ENCODE data around the gene PDE4B.

PDE4B gene

GRCh38 chr1:66278260-66279021, 485.7 kb downstream of the PDE4B start:
- FAIRE-seq, result peak; percentile 83
- TF ChIP-seq TAF1 (IDR thresholded peaks at IDR 0.05; ENCODE audit: low read depth, low read length), result no peak
- no peak for DNase-seq (ENCODE audit: insufficient read length, low spot score)

GRCh38 chr1:66281808-66282207, 489.1 kb downstream of the PDE4B start:
- DNase-seq (ENCODE audit: insufficient read length, low spot score) (no peak), FAIRE-seq (no peak)
- no peak for TF ChIP-seq POU2F2 (IDR thresholded peaks at IDR 0.05; ENCODE audit: low read depth, low read length)
- TF ChIP-seq POLR2AphosphoS5 (IDR thresholded peaks at IDR 0.05; ENCODE audit: low read depth, low read length), result no peak
- no peak for TF ChIP-seq SPI1 (IDR thresholded peaks at IDR 0.05; ENCODE audit: low read depth, low read length)
- TF ChIP-seq PAX5 (IDR thresholded peaks at IDR 0.05; ENCODE audit: insufficient read depth, low read length, severe bottlenecking), result no peak
- no peak; the same call in 1 of the 2 replicates for TF ChIP-seq TAF1 (IDR thresholded peaks at IDR 0.05; ENCODE audit: low read depth, low read length)
- no peak; the same call in 1 of the 2 replicates for TF ChIP-seq POLR2A (IDR thresholded peaks at IDR 0.05; ENCODE audit: low read depth, low read length)

- FAIRE-seq (peak; percentile 91), DNase-seq (ENCODE audit: insufficient read length, low spot score) (no peak)
Observed at GRCh38 chr1:66282343-66282852, 489.7 kb downstream of the PDE4B start.

DNA sequence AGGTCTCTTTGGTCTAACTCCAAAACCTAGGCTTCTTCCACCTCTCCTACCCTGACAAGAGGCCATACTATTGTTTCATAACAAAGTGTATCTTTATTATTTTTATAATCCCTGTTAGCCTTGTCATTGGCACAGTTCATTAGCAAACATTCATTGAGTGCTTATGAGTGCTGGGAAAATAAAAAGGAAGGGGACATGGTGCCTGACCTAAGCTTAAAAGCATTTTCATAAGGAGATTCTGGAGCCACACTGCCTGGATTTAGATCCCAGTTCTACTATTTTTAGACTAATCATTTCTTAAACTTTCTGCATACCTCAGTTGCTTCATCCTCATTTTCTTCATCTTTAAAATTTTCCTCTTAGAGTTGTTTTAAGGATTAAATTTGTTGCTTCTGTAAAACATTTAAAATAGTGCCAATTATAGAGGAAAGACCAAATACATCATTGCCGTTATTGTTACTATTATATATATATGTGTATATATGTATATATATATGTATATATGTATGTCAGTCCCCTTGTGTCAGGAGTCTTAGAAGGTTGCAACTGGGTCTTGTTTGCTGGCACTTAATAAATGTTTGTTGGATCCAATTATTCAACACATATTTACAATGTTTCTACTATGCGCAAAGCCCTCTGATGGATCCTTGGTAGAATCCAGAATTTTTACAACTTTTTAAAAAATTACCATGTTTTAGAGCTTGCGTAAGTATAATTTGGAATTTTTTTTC, 490.4 kb downstream of the PDE4B start:
- DNase-seq (ENCODE audit: insufficient read length, low spot score), result no peak
- TF ChIP-seq POLR2A (IDR thresholded peaks at IDR 0.05; ENCODE audit: low read depth, low read length), result no peak
- TF ChIP-seq POLR2AphosphoS5 (IDR thresholded peaks at IDR 0.05; ENCODE audit: low read depth, low read length), result no peak
- FAIRE-seq, result no peak

More at GRCh38 chr1:66282343-66282852, 489.7 kb downstream of the PDE4B start:
- TF ChIP-seq TAF1 (IDR thresholded peaks at IDR 0.05; ENCODE audit: low read depth, low read length) (no peak), SPI1 (IDR thresholded peaks at IDR 0.05; ENCODE audit: low read depth, low read length) (peak; percentile 25; the same call in 1 of the 2 replicates), POLR2A (IDR thresholded peaks at IDR 0.05; ENCODE audit: low read depth, low read length) (peak; percentile 37; the same call in 1 of the 2 replicates), POU2F2 (IDR thresholded peaks at IDR 0.05; ENCODE audit: low read depth, low read length) (peak; percentile 95), POLR2AphosphoS5 (IDR thresholded peaks at IDR 0.05; ENCODE audit: low read depth, low read length) (peak; percentile 4; the same call in 1 of the 2 replicates), PAX5 (IDR thresholded peaks at IDR 0.05; ENCODE audit: insufficient read depth, low read length, severe bottlenecking) (peak; percentile 79)

DNA sequence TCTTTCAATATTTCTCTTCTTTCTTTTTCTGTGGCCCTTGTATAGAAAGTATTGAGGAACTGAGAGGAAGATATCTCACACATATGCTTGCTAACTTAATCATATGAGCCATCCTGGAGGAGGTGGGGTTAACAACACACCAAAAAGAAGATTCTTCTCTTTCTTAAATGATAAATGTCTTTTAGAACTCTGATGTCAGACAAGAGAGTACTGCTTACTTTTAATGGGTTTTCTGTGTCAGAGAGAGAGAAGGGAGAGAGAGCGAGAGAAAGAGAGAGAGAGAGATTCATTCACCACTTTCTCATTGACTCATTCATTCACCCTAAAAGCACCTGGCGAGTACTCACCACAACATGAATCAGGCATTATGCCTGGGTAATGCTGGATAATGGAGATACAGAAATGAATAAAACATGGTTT, 490.9 kb downstream of the PDE4B start:
- DNase-seq (ENCODE audit: insufficient read length, low spot score), result no peak
- FAIRE-seq, result peak; percentile 93
- no peak for TF ChIP-seq POLR2AphosphoS5 (IDR thresholded peaks at IDR 0.05; ENCODE audit: low read depth, low read length)
- TF ChIP-seq POU2F2 (IDR thresholded peaks at IDR 0.05; ENCODE audit: low read depth, low read length), result peak; percentile 70
- peak; percentile 89 for TF ChIP-seq SPI1 (IDR thresholded peaks at IDR 0.05; ENCODE audit: low read depth, low read length)
- no peak for TF ChIP-seq TAF1 (IDR thresholded peaks at IDR 0.05; ENCODE audit: low read depth, low read length)

GRCh38 chr1:66284746-66285145, 492.1 kb downstream of the PDE4B start:
- DNase-seq (ENCODE audit: insufficient read length, low spot score) (no peak), FAIRE-seq (peak; percentile 71)
- TF ChIP-seq PAX5 (IDR thresholded peaks at IDR 0.05; ENCODE audit: insufficient read depth, low read length, severe bottlenecking), result no peak
- no peak for TF ChIP-seq TAF1 (IDR thresholded peaks at IDR 0.05; ENCODE audit: low read depth, low read length)
- no peak for TF ChIP-seq POLR2AphosphoS5 (IDR thresholded peaks at IDR 0.05; ENCODE audit: low read depth, low read length)
- TF ChIP-seq SPI1 (IDR thresholded peaks at IDR 0.05; ENCODE audit: low read depth, low read length), result no peak
- no peak for TF ChIP-seq POU2F2 (IDR thresholded peaks at IDR 0.05; ENCODE audit: low read depth, low read length)
- no peak for TF ChIP-seq POLR2A (IDR thresholded peaks at IDR 0.05; ENCODE audit: low read depth, low read length)

DNA sequence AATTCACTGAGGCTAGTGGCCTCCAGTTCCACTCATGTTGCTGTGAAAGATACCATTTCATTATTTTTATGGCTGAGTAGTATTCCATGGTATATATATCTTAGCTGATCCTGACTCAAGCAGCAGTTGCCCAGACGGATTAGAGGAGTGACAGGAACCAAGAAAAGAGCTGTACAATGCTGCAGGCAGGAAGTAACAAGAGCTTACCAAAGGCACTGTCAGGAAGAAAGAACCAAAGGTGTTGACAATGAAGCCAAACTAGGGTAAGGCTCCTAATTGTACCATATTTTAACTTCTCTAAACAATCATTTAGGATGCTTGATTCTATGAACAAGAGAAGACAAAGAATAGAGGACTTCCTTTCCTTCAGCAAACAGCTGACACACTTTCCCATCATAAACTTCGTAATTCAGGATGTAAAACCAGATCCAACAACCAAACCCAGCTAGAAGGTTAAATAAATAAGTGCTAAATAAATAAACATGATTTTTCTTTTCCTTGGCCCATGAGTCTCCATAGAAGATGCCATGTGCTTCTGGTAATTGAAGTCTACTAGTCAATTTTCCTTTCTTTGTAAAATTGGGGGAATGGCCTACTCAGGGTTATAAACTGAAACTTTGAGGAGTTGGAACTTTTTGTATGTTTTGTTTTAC, 493.0 kb downstream of the PDE4B start:
- FAIRE-seq (no peak), DNase-seq (ENCODE audit: insufficient read length, low spot score) (no peak)
- TF ChIP-seq POLR2AphosphoS5 (IDR thresholded peaks at IDR 0.05; ENCODE audit: low read depth, low read length) (no peak), POLR2A (IDR thresholded peaks at IDR 0.05; ENCODE audit: low read depth, low read length) (no peak), PAX5 (IDR thresholded peaks at IDR 0.05; ENCODE audit: insufficient read depth, low read length, severe bottlenecking) (no peak), POU2F2 (IDR thresholded peaks at IDR 0.05; ENCODE audit: low read depth, low read length) (no peak), SPI1 (IDR thresholded peaks at IDR 0.05; ENCODE audit: low read depth, low read length) (no peak), TAF1 (IDR thresholded peaks at IDR 0.05; ENCODE audit: low read depth, low read length) (no peak)

DNA sequence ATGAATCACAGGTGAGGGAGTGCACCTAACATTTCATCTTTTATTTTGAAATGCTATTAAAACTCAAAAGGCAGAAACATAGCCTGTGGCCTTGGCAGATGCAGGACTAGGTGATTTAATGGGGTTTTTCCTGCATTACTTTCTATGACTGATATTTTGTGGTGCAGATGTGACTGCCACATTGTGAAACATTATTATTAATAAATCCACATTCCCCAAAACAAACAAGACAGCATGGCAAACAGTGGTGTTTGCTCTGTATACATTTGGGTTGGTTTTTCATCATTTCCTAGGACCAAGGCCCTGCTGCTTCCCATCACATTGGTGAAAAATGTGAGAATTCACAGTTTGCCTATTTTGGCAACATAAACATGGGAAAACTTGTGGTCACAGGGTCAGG, 493.6 kb downstream of the PDE4B start:
- no peak for DNase-seq (ENCODE audit: insufficient read length, low spot score)
- TF ChIP-seq POLR2A (IDR thresholded peaks at IDR 0.05; ENCODE audit: low read depth, low read length) (no peak), PAX5 (IDR thresholded peaks at IDR 0.05; ENCODE audit: insufficient read depth, low read length, severe bottlenecking) (no peak), TAF1 (IDR thresholded peaks at IDR 0.05; ENCODE audit: low read depth, low read length) (no peak), POU2F2 (IDR thresholded peaks at IDR 0.05; ENCODE audit: low read depth, low read length) (no peak), POLR2AphosphoS5 (IDR thresholded peaks at IDR 0.05; ENCODE audit: low read depth, low read length) (no peak), SPI1 (IDR thresholded peaks at IDR 0.05; ENCODE audit: low read depth, low read length) (no peak)
- no peak for FAIRE-seq

DNA sequence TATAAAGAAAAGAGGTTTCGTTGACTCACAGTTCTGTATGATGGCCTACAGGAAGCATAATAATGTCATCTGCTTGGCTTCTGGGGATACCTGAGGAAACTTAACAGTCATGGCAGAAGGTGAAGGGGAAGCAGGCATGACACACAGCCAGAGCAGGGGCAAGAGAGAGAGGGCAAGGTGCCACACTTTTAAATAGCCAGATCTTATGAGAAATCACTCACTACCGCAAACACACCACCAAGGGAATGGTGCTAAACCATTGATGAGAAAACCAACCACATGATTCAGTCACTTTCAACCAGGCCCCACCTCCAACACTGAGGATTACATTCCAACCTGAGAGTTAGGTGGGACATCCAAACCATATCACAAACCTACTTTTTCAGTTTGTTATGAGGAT, 495.4 kb downstream of the PDE4B start:
- FAIRE-seq (peak; percentile 16), DNase-seq (ENCODE audit: insufficient read length, low spot score) (no peak)
- TF ChIP-seq POLR2AphosphoS5 (IDR thresholded peaks at IDR 0.05; ENCODE audit: low read depth, low read length), result no peak
- TF ChIP-seq TAF1 (IDR thresholded peaks at IDR 0.05; ENCODE audit: low read depth, low read length), result no peak
- TF ChIP-seq SPI1 (IDR thresholded peaks at IDR 0.05; ENCODE audit: low read depth, low read length), result no peak
- TF ChIP-seq POLR2A (IDR thresholded peaks at IDR 0.05; ENCODE audit: low read depth, low read length), result no peak
- no peak for TF ChIP-seq POU2F2 (IDR thresholded peaks at IDR 0.05; ENCODE audit: low read depth, low read length)
- TF ChIP-seq PAX5 (IDR thresholded peaks at IDR 0.05; ENCODE audit: insufficient read depth, low read length, severe bottlenecking), result no peak
